PC-3 (cell line): ENCODE results near the gene PPP6R2. TPM values are rescaled to one million over a fixed set of nuclear protein-coding genes. Genes with fewer than 3 reads are reported as not detected.
"Not testable (repeated sequence)": the region's sequence is repeated elsewhere in the genome, so short reads cannot be mapped to it uniquely, and the experiment has no call there.

ENCODE experiments used
- ATAC-seq: fragments of 200-7000 bp; cut with Tn5 transposase; 2 replicates; pipeline ENCODE4 v1.9.1; 2020; ENCODE audit warnings: mild to moderate bottlenecking, moderate library complexity
- BruUV-seq: library from RNA; stranded (reverse); fragments of 400-500 nt; replicated peaks from 2 replicates; lab custom pipeline; 2021; lab: Mats Ljungman, UMichigan
- CTCF ChIA-PET: fragments of 300-600 bp; sonication (Branson Sonifier 250); formaldehyde crosslinking; loops from one replicate; lab custom pipeline; 2022; ENCODE audit warnings: antibody characterized with exemption; lab: Charles Lee
- POLR2A ChIA-PET: fragments of 300-600 bp; sonication (Branson Sonifier 250); formaldehyde crosslinking; loops from one replicate; lab custom pipeline; 2022; ENCODE audit warnings: antibody characterized with exemption; ENCODE audit not compliant: unreplicated experiment; lab: Charles Lee
- DNase-seq: peaks from one replicate; pipeline ENCODE4 v3.0.0-alpha.2; 2015
- H2AFZ ChIP-seq: fragments of 300-600 bp; sonication (generic); 2 replicates; pipeline ENCODE4 v1.6.0; 2016; ENCODE audit warnings: antibody characterized with exemption, low read length
- H3F3A ChIP-seq: fragments of 300-600 bp; sonication (generic); one replicate; pipeline ENCODE4 v1.6.0; 2017; ENCODE audit warnings: antibody characterized with exemption, low read length, control low read depth, mild to moderate bottlenecking; ENCODE audit not compliant: unreplicated experiment
- H3K27ac ChIP-seq: fragments of 300-600 bp; sonication (generic); 2 replicates; pipeline ENCODE4 v1.5.1; 2016; ENCODE audit warnings: mild to moderate bottlenecking, low read length
- H3K27me3 ChIP-seq: fragments of 300-600 bp; sonication (generic); 2 replicates; pipeline ENCODE4 v1.6.1; 2016; ENCODE audit warnings: low read length, mixed read lengths
- H3K36me3 ChIP-seq: fragments of 300-600 bp; sonication (generic); 2 replicates; pipeline ENCODE4 v1.6.1; 2016; ENCODE audit warnings: low read depth, mixed run types, low read length, mixed read lengths
- H3K4me1 ChIP-seq: fragments of 300-600 bp; sonication (generic); 2 replicates; pipeline ENCODE4 v1.5.1; 2016; ENCODE audit warnings: low read length; ENCODE audit not compliant: insufficient read depth
- H3K4me2 ChIP-seq: fragments of 300-600 bp; sonication (generic); 2 replicates; pipeline ENCODE4 v1.6.0; 2016; ENCODE audit warnings: low read length
- H3K4me3 ChIP-seq: fragments of 300-600 bp; sonication (generic); 2 replicates; pipeline ENCODE4 v1.5.1; 2016; ENCODE audit warnings: mild to moderate bottlenecking, low read length, mixed read lengths
- H3K79me2 ChIP-seq: fragments of 300-600 bp; sonication (generic); 2 replicates; pipeline ENCODE4 v1.6.1; 2017; ENCODE audit warnings: low read length, mixed read lengths
- H3K9ac ChIP-seq: fragments of 300-600 bp; sonication (generic); 2 replicates; pipeline ENCODE4 v1.6.0; 2016; ENCODE audit warnings: mild to moderate bottlenecking, low read length
- H3K9me2 ChIP-seq: fragments of 300-600 bp; sonication (generic); replicated peaks from 2 replicates; pipeline ENCODE4 v1.6.1; 2016; ENCODE audit warnings: mixed run types, low read length, mixed read lengths
- H3K9me3 ChIP-seq: fragments of 300-600 bp; sonication (generic); 2 replicates; pipeline ENCODE4 v1.6.1; 2016; ENCODE audit warnings: low read length, mixed read lengths
- H4K20me1 ChIP-seq: fragments of 300-600 bp; sonication (generic); 2 replicates; pipeline ENCODE4 v1.6.1; 2016; ENCODE audit warnings: low read length, mixed read lengths
- EZH2 ChIP-seq: fragments of 300-600 bp; sonication (generic); IDR thresholded peaks from one replicate; pipeline ENCODE4 v1.6.1; 2017; ENCODE audit warnings: antibody characterized with exemption, mild to moderate bottlenecking, low read length; ENCODE audit not compliant: unreplicated experiment
- EZH2phosphoT487 ChIP-seq: fragments of 300-600 bp; sonication (generic); IDR thresholded peaks from 2 replicates; pipeline ENCODE4 v1.6.1; 2018; ENCODE audit warnings: mild to moderate bottlenecking, antibody characterized with exemption, low read length, borderline replicate concordance
- intact Hi-C: fragments of 100-400 bp; cut with micrococcal nuclease; formaldehyde crosslinking; loops from 2 replicates; pipeline ENCODE4 v1.9.0; 2023
- total RNA-seq: library from RNA; depleted of rRNA; stranded (reverse); fragments of >200 nt; gene quantifications from 2 replicates; pipeline ENCODE4 v1.2.3, GENCODE V29; 2014
- TF ChIP-seq, protein P1 (sequence below): fragments of 300-600 bp; sonication (generic); conservative IDR thresholded peaks from 2 replicates; pipeline ENCODE4 v1.5.1; 2017; ENCODE audit warnings: antibody characterized with exemption, low read depth, mild to moderate bottlenecking, low read length

PPP6R2 gene
- total RNA-seq, 1 experiment from 2014 or later = 46.2 TPM

DNA sequence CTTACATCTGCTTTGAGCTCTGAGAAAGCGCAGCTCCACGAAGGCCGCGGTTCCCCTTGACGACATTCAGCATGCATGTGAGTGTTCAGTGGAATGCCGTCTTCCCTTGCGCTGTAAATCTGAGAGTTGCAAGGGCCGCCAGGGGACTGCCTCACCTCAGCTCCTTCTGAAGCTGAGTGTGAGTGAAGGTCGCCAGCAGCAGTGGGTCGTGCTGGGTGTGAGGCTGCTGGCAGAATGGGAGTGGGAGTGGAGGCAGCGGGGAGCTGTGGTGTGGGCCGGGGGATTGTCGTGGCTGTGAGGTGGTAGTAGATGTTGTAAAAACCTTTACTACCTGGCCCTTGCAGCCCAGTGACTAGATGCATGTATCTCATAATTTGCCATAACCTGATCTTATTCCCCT lies 65.2 kb downstream of the PPP6R2 start:
- POLR2A ChIA-PET = no interaction called here
- no peak overlapping the region for H3K4me3 ChIP-seq
- no peaks in the 10 kb centered on the region for H3K36me3 ChIP-seq
- CTCF ChIA-PET = no interaction called here
- H2AFZ ChIP-seq = no peak overlapping the region
- H3K4me1 ChIP-seq = no peaks in the 10 kb centered on the region
- H3K9ac ChIP-seq = no peak overlapping the region
- H4K20me1 ChIP-seq = no peaks in the 10 kb centered on the region
- H3F3A ChIP-seq = no peaks in the 10 kb centered on the region
- TF ChIP-seq EZH2 (no peak), EZH2phosphoT487 (no peak)
- TF ChIP-seq, protein P1, sequence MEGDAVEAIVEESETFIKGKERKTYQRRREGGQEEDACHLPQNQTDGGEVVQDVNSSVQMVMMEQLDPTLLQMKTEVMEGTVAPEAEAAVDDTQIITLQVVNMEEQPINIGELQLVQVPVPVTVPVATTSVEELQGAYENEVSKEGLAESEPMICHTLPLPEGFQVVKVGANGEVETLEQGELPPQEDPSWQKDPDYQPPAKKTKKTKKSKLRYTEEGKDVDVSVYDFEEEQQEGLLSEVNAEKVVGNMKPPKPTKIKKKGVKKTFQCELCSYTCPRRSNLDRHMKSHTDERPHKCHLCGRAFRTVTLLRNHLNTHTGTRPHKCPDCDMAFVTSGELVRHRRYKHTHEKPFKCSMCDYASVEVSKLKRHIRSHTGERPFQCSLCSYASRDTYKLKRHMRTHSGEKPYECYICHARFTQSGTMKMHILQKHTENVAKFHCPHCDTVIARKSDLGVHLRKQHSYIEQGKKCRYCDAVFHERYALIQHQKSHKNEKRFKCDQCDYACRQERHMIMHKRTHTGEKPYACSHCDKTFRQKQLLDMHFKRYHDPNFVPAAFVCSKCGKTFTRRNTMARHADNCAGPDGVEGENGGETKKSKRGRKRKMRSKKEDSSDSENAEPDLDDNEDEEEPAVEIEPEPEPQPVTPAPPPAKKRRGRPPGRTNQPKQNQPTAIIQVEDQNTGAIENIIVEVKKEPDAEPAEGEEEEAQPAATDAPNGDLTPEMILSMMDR = no peak
- ATAC-seq (no peak), DNase-seq (no peak)
- H3K9me2 ChIP-seq = no peaks in the 10 kb centered on the region
- intact Hi-C loops = no loop called here
- no peak overlapping the region for H3K27ac ChIP-seq
- BruUV-seq = no TSS peak
- H3K27me3 ChIP-seq = no peaks in the 10 kb centered on the region
- no peak overlapping the region for H3K4me2 ChIP-seq
- no peaks in the 10 kb centered on the region for H3K79me2 ChIP-seq
- no peaks in the 10 kb centered on the region for H3K9me3 ChIP-seq

DNA sequence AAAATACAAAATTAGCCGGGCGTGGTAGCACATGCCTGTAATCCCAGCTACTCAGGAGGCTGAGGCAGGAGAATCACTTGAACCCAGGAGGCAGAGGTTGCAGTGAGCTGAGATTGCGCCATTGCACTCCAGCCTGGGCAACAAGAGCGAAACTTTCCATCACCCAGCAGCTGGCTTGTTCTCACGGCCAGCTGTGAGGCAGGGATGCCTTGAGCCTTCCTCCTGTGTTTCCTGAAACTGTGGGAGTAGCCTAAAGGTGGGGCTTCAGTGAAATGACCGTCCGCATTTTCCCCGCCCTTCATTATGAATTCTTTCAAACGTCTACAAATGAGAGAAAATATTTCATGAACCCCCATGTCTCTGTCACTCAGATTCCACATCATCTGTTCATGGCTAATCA lies 65.8 kb downstream of the PPP6R2 start:
- DNase-seq, ATAC-seq, H3K9me2 ChIP-seq, H3K79me2 ChIP-seq, POLR2A ChIA-PET, BruUV-seq, intact Hi-C loops, H3K27me3 ChIP-seq, H3K9ac ChIP-seq, CTCF ChIA-PET, H3K27ac ChIP-seq, H2AFZ ChIP-seq, H3K4me2 ChIP-seq, H4K20me1 ChIP-seq, H3K4me3 ChIP-seq, H3F3A ChIP-seq, H3K36me3 ChIP-seq, H3K9me3 ChIP-seq, H3K4me1 ChIP-seq: not testable (repeated sequence)

DNA sequence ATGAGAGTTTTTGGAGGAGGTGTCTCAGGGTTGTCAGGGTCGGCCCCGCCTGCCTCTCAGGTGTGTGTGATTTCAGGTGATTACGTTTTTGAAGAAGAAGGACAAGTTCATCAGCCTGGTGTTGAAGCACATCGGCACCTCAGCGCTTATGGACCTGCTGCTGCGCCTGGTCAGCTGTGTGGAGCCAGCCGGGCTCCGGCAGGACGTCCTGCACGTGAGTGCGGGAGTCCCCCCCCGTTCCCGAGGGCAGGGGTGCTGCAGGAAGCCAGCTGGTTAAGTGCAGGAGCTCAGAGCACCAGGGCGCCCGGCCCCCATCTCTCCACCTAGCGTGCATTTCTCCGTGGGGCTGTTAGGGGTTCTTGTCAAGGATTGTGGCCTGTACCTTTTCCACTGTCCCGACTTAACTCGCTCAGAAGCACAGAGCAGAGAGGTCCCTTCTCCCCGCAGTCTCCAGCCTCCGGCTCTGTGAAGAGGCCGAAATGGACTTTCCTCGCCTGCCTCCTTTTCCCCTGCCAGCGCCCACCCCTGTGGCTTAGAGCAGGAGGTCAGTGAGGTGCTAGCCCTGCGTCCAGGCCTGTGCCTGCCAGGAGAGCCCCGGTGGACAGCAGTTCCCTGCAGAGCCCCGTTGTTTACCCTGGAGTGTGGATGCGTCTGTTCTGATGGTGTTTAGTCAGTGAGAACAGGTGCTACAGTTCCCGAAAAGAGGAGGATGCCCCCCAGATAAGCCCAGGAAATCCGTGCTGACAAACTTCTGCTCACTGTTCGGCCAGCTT lies 71.5 kb downstream of the PPP6R2 start:
- no peaks in the 10 kb centered on the region for H4K20me1 ChIP-seq
- BruUV-seq = no TSS peak
- no peak overlapping the region for H3K27ac ChIP-seq
- H3F3A ChIP-seq = no peaks in the 10 kb centered on the region
- ChIA-PET POLR2A (no interaction called here), CTCF (no interaction called here)
- ATAC-seq (no peak), DNase-seq (no peak)
- no peaks in the 10 kb centered on the region for H3K4me1 ChIP-seq
- H3K9me2 ChIP-seq = no peaks in the 10 kb centered on the region
- H2AFZ ChIP-seq = no peak overlapping the region
- H3K79me2 ChIP-seq = no peaks in the 10 kb centered on the region
- intact Hi-C loops = no loop called here
- no peak overlapping the region for H3K4me2 ChIP-seq
- TF ChIP-seq EZH2 (no peak), EZH2phosphoT487 (no peak)
- TF ChIP-seq, protein P1 = no peak
- no peaks in the 10 kb centered on the region for H3K27me3 ChIP-seq
- H3K9me3 ChIP-seq = no peaks in the 10 kb centered on the region
- no peak overlapping the region for H3K4me3 ChIP-seq
- H3K36me3 ChIP-seq = peaks cover 7% of the 10 kb centered on the region
- no peak overlapping the region for H3K9ac ChIP-seq
